HEK293 (cell line): ENCODE results near the gene UNC5CL.

Experiments
- CTCF ChIA-PET: fragments of 350-600 bp; formaldehyde crosslinking; extraction: SDS; loops from one replicate; lab custom pipeline; 2021; ENCODE audit warnings: antibody characterized with exemption; lab: Yijun Ruan, JAX
- POLR2A ChIA-PET: fragments of 300-600 bp; formaldehyde crosslinking; extraction: SDS; loops from one replicate; lab custom pipeline; 2020; ENCODE audit warnings: antibody characterized with exemption, inconsistent platforms; lab: Yijun Ruan, JAX
- H3K27ac ChIP-seq: fragments of 200-500 bp; sonication (Bioruptor generic); 2 replicates; pipeline ENCODE4 v1.5.1; 2014; ENCODE audit warnings: low read depth, low read length, control low read depth, inconsistent platforms; ENCODE audit errors: extremely low read depth
- H3K36me3 ChIP-seq, 2 experiments: fragments of 200-500 bp in 1 of 2; sonication (Bioruptor generic) in 1 of 2; 1 replicate in 1 of 2; 2 replicates in 1 of 2; pipeline ENCODE4 v1.5.1; 2014 to 2017; ENCODE audit warnings: inconsistent platforms in 2 of 2, low read length in 2 of 2; ENCODE audit not compliant: control insufficient read depth in 2 of 2, insufficient read depth in 1 of 2
- H3K4me1 ChIP-seq: fragments of 200-500 bp; sonication (Bioruptor generic); 2 replicates; pipeline ENCODE4 v1.5.1; 2014; ENCODE audit warnings: mild to moderate bottlenecking, low read length, inconsistent platforms; ENCODE audit not compliant: control insufficient read depth, insufficient read depth
- H3K4me3 ChIP-seq: 2 replicates; pipeline ENCODE4 v1.5.1; 2011; ENCODE audit warnings: low read depth, mild to moderate bottlenecking, control low read depth, low read length, moderate library complexity
- H3K9me3 ChIP-seq: fragments of 200-500 bp; sonication (Bioruptor generic); 2 replicates; pipeline ENCODE4 v1.5.1; 2014; ENCODE audit warnings: low read depth, low read length, inconsistent platforms; ENCODE audit not compliant: control insufficient read depth, insufficient read depth
- BCL11B ChIP-seq: fragments of 450-650 bp; formaldehyde crosslinking; IDR thresholded peaks from 2 replicates; pipeline ENCODE4 v1.5.1; 2016; ENCODE audit warnings: low read depth, missing biosample characterization, missing genetic modification characterization
- ELK4 ChIP-seq: IDR thresholded peaks from 2 replicates; pipeline ENCODE4 v1.6.1; 2011; ENCODE audit warnings: mild to moderate bottlenecking, low read depth, low read length, borderline replicate concordance
- GLI4 ChIP-seq: fragments of 450-650 bp; formaldehyde crosslinking; IDR thresholded peaks from 2 replicates; pipeline ENCODE4 v1.5.1; 2016; ENCODE audit warnings: missing biosample characterization, missing genetic modification characterization
- HOXA7 ChIP-seq: sonication (generic); formaldehyde crosslinking; IDR thresholded peaks from 2 replicates; pipeline ENCODE4 v1.8.1; 2022; ENCODE audit warnings: missing genetic modification reagents, borderline replicate concordance
- KLF10 ChIP-seq: fragments of 450-650 bp; IDR thresholded peaks from 2 replicates; pipeline ENCODE4 v1.5.1; 2018; ENCODE audit warnings: missing biosample characterization, mild to moderate bottlenecking, missing genetic modification characterization
- PRDM1 ChIP-seq: fragments of 450-650 bp; formaldehyde crosslinking; IDR thresholded peaks from 2 replicates; pipeline ENCODE4; 2016; ENCODE audit warnings: missing biosample characterization, missing genetic modification characterization
- SETDB1 ChIP-seq: IDR thresholded peaks from one replicate; pipeline ENCODE4 v1.6.1; 2017; ENCODE audit warnings: mild to moderate bottlenecking, low read length, moderate library complexity, mixed read lengths; ENCODE audit not compliant: insufficient read length
- SP7 ChIP-seq: fragments of 450-650 bp; formaldehyde crosslinking; IDR thresholded peaks from 2 replicates; pipeline ENCODE4 v1.5.1; 2016; ENCODE audit warnings: missing biosample characterization, missing genetic modification characterization
- TSHZ1 ChIP-seq: fragments of 450-650 bp; formaldehyde crosslinking; IDR thresholded peaks from 2 replicates; pipeline ENCODE4 v1.5.1; 2016; ENCODE audit warnings: missing biosample characterization, missing genetic modification characterization, borderline replicate concordance
- ZNF146 ChIP-seq: fragments of 450-650 bp; formaldehyde crosslinking; IDR thresholded peaks from 2 replicates; pipeline ENCODE4 v1.5.1; 2016; ENCODE audit warnings: missing biosample characterization, missing genetic modification characterization
- ZNF24 ChIP-seq: fragments of 450-650 bp; formaldehyde crosslinking; IDR thresholded peaks from 2 replicates; pipeline ENCODE4 v1.5.1; 2016; ENCODE audit warnings: missing biosample characterization, missing genetic modification characterization
- ZNF501 ChIP-seq: fragments of 450-650 bp; formaldehyde crosslinking; IDR thresholded peaks from 2 replicates; pipeline ENCODE4 v1.5.1; 2016; ENCODE audit warnings: missing biosample characterization, missing genetic modification characterization
- ZNF514 ChIP-seq: fragments of 450-650 bp; formaldehyde crosslinking; IDR thresholded peaks from 2 replicates; pipeline ENCODE4 v1.5.1; 2016; ENCODE audit warnings: missing biosample characterization, missing genetic modification characterization
- ZNF530 ChIP-seq: fragments of 450-650 bp; formaldehyde crosslinking; IDR thresholded peaks from 2 replicates; pipeline ENCODE4 v1.5.1; 2016; ENCODE audit warnings: low read depth, missing biosample characterization, missing genetic modification characterization
- ZNF544 ChIP-seq: fragments of 450-650 bp; formaldehyde crosslinking; IDR thresholded peaks from 2 replicates; pipeline ENCODE4 v1.5.0; 2017; ENCODE audit warnings: missing biosample characterization, missing genetic modification characterization
- ZNF561 ChIP-seq: fragments of 450-650 bp; IDR thresholded peaks from 2 replicates; pipeline ENCODE4 v1.5.1; 2018; ENCODE audit warnings: missing biosample characterization, missing genetic modification characterization, borderline replicate concordance
- ZNF600 ChIP-seq: fragments of 450-650 bp; formaldehyde crosslinking; IDR thresholded peaks from 2 replicates; pipeline ENCODE4 v1.5.1; 2016; ENCODE audit warnings: missing biosample characterization, missing genetic modification characterization
- ZNF660 ChIP-seq: fragments of 450-650 bp; IDR thresholded peaks from 2 replicates; pipeline ENCODE4 v1.5.1; 2018; ENCODE audit warnings: missing biosample characterization, mild to moderate bottlenecking, missing genetic modification characterization
- ZNF701 ChIP-seq: fragments of 450-650 bp; formaldehyde crosslinking; IDR thresholded peaks from 2 replicates; pipeline ENCODE4 v1.5.1; 2016; ENCODE audit warnings: missing biosample characterization, missing genetic modification characterization
- ZXDB ChIP-seq: fragments of 450-650 bp; formaldehyde crosslinking; IDR thresholded peaks from 2 replicates; pipeline ENCODE4 v1.5.1; 2016; ENCODE audit warnings: missing biosample characterization, missing genetic modification characterization
- TF ChIP-seq, protein P1 (sequence below): fragments of 450-650 bp; formaldehyde crosslinking; IDR thresholded peaks from 2 replicates; pipeline ENCODE4 v1.5.1; 2016; ENCODE audit warnings: missing biosample characterization, missing genetic modification characterization
- TF ChIP-seq, protein P2 (sequence below): fragments of 450-650 bp; formaldehyde crosslinking; IDR thresholded peaks from 2 replicates; pipeline ENCODE4 v1.5.1; 2017; ENCODE audit warnings: missing biosample characterization, mild to moderate bottlenecking, missing genetic modification characterization, moderate library complexity

Gene UNC5CL

GRCh38 chr6:41071501-41071922, 32.5 kb upstream of the UNC5CL start:
- CTCF ChIA-PET = interaction anchor here (0.6 to 5.0 kb wide), 7 partner anchors 11 to 185 kb away, joined by 3 to 25 read pairs (median 3); partner anchors contain the start of gene UNC5CL

GRCh38 chr6:41066867-41067304, 27.9 kb upstream of the UNC5CL start:
- Histone ChIP-seq H3K4me3 (no peak overlapping the region), H3K9me3 (no peaks in the 10 kb centered on the region), H3K4me1 (no peaks in the 10 kb centered on the region), H3K36me3 (peaks cover 4 to 52% of the 10 kb centered on the region in 2 experiments; a peak in 2 of 3 replicates), H3K27ac (no peak overlapping the region)
- ChIA-PET CTCF (interaction anchor here (0.8 to 5.0 kb wide), 8 partner anchors 7 to 116 kb away, joined by 3 to 25 read pairs (median 5); no protein-coding TSS in a partner anchor), POLR2A (no interaction called here)
- TF ChIP-seq ZNF501 (tag by site-specific recombination) = peak; percentile 46; the same call in 1 of the 2 replicates
- peak; percentile 56 for TF ChIP-seq ZNF660 (tag by site-specific recombination)
- TF ChIP-seq, protein P1, sequence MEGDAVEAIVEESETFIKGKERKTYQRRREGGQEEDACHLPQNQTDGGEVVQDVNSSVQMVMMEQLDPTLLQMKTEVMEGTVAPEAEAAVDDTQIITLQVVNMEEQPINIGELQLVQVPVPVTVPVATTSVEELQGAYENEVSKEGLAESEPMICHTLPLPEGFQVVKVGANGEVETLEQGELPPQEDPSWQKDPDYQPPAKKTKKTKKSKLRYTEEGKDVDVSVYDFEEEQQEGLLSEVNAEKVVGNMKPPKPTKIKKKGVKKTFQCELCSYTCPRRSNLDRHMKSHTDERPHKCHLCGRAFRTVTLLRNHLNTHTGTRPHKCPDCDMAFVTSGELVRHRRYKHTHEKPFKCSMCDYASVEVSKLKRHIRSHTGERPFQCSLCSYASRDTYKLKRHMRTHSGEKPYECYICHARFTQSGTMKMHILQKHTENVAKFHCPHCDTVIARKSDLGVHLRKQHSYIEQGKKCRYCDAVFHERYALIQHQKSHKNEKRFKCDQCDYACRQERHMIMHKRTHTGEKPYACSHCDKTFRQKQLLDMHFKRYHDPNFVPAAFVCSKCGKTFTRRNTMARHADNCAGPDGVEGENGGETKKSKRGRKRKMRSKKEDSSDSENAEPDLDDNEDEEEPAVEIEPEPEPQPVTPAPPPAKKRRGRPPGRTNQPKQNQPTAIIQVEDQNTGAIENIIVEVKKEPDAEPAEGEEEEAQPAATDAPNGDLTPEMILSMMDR (tag by site-specific recombination) = peak; percentile 58
- TF ChIP-seq ELK4 = no peak
- no peak for TF ChIP-seq ZNF146 (tag by site-specific recombination)
- 0 out of 2 replicates have a peak, but pooled peaks have one; percentile 19 for TF ChIP-seq ZNF600 (tag by site-specific recombination)
- TF ChIP-seq SETDB1 = no peak
- TF ChIP-seq ZNF561 (tag by site-specific recombination) = no peak
- TF ChIP-seq ZNF544 (tag by site-specific recombination) = no peak
- no peak for TF ChIP-seq ZNF530 (tag by site-specific recombination)
- TF ChIP-seq ZXDB = no peak
- TF ChIP-seq PRDM1 (tag by site-specific recombination) = no peak
- no peak for TF ChIP-seq SP7 (tag by site-specific recombination)
- TF ChIP-seq, protein P2, sequence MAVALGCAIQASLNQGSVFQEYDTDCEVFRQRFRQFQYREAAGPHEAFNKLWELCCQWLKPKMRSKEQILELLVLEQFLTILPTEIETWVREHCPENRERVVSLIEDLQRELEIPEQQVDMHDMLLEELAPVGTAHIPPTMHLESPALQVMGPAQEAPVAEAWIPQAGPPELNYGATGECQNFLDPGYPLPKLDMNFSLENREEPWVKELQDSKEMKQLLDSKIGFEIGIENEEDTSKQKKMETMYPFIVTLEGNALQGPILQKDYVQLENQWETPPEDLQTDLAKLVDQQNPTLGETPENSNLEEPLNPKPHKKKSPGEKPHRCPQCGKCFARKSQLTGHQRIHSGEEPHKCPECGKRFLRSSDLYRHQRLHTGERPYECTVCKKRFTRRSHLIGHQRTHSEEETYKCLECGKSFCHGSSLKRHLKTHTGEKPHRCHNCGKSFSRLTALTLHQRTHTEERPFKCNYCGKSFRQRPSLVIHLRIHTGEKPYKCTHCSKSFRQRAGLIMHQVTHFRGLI (tag by site-specific recombination) = no peak
- no peak for TF ChIP-seq HOXA7 (CRISPR knock-in tag)
- no peak for TF ChIP-seq ZNF24 (tag by site-specific recombination)
- no peak for TF ChIP-seq KLF10
- no peak for TF ChIP-seq BCL11B (tag by site-specific recombination)
- no peak for TF ChIP-seq ZNF514 (tag by site-specific recombination)
- no peak for TF ChIP-seq TSHZ1 (tag by site-specific recombination)
- no peak for TF ChIP-seq GLI4 (tag by site-specific recombination)

More at GRCh38 chr6:41071501-41071922, 32.5 kb upstream of the UNC5CL start:
- Histone ChIP-seq H3K36me3 (peaks cover 0 to 26% of the 10 kb centered on the region in 2 experiments; a peak in 2 of 3 replicates), H3K27ac (peak overlapping the region; percentile 94), H3K9me3 (no peaks in the 10 kb centered on the region), H3K4me1 (0 out of 2 replicates have a peak, but pooled peaks cover 2% of the 10 kb centered on the region), H3K4me3 (peak overlapping the region; percentile 95)
- POLR2A ChIA-PET = no interaction called here
- TF ChIP-seq, protein P1 (tag by site-specific recombination) = 0 out of 2 replicates have a peak, but pooled peaks have one; percentile 29
- TF ChIP-seq ZNF701 (tag by site-specific recombination) (no peak), ZNF660 (tag by site-specific recombination) (0 out of 2 replicates have a peak, but pooled peaks have one; percentile 15)
